GM21576 (cell line): ENCODE data around the gene ZNF207.
"Not testable (repeated sequence)": the region's sequence is repeated elsewhere in the genome, so short reads cannot be mapped to it uniquely, and the experiment has no call there.

Experiments
- ATAC-seq: cut with Tn5 transposase; IDR thresholded peaks from one replicate; pipeline ENCODE4 v1.9.1; 2021; ENCODE audit warnings: mild to moderate bottlenecking, moderate library complexity; ENCODE audit not compliant: unreplicated experiment

ZNF207 gene

DNA sequence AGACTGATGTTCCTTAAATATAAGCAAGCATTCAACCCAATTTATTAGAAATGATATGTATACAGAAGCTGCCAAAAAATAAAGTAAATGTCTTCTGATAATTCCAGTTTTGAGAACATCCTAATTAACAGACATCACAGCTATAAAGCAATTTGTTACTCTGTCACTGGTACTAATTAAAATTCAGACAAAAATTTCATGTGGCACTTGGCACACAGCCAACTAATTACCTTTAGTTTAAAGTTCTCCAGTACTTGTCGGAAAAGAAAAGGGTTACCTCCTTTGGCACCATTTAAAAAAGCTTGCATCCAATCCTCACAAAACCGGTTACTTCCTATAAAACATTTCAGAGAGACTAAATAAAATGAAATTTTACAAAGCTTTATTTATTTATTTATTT is 16.8 kb upstream of the ZNF207 start:
- ATAC-seq: no peak

DNA sequence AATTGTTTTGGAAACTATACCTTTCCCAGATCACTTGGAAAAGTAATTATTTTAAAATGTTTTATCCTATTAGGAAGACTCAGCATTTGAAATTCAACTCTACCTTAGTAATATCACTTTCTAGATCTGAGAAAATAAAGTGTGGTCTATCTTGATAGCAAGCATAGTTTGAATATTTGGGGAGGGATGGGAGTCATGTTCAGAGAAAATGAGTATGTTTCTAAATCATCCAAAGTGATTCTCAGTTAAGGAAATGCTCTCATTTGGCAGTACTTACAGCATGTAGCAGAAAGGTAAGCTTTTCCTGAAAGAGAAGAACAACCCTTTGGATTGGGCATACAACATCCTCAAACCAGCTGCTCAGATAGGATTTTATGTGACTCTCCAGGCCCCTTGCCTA is 14.9 kb upstream of the ZNF207 start:
- ATAC-seq: no peak

DNA sequence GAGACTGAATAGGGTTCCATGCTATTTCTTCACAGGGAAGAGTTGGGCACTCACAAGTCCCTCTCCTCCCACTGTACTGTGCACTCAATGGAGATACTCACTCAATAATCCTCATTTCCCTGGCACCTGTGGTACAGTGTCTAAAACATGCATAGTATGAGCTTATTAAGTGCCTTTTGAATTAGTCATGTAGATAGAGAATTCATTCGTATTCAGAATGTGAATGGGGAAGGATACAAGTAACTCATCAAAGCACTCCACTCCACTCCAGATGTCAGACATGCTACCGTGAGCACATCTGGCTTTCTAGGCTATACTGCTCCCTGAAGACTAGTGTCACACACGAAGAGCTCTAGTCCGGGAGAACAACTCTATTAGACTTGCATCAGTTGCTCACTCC is 14.3 kb upstream of the ZNF207 start:
- no peak for ATAC-seq

DNA sequence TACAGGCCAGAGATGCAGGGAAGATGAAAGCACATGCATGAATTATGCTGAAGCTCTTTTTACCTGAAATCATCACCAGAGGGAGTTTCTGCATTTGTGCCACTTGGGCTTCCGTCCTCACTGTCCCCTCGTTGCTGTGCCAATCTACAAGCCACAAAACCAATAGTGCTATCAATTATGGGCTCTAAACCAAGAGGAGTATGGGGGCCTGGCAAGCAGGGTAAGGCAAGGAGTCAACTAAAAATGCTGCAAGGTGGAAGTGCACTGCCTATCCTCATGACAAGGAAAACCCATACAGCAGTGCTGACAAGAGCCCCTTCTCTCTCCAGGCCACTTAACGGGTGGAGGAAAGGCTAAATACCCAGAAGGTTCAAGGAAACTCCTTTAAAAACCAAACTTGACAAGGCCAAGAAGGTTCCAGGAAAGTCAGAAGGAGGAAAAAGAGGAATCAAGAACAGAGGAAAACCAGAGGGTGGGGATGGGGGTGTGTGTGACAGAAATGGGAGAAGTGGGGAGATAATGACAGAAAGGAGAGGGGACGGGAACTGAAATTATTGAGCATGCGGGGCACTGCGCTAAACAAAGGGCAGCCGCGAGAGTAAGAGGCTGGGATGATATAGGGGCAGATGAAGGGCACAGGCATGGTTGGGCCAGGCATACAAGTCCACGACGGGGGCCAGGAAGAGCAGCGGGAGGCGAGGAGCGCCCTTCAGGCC is 8.7 kb upstream of the ZNF207 start:
- no peak for ATAC-seq

DNA sequence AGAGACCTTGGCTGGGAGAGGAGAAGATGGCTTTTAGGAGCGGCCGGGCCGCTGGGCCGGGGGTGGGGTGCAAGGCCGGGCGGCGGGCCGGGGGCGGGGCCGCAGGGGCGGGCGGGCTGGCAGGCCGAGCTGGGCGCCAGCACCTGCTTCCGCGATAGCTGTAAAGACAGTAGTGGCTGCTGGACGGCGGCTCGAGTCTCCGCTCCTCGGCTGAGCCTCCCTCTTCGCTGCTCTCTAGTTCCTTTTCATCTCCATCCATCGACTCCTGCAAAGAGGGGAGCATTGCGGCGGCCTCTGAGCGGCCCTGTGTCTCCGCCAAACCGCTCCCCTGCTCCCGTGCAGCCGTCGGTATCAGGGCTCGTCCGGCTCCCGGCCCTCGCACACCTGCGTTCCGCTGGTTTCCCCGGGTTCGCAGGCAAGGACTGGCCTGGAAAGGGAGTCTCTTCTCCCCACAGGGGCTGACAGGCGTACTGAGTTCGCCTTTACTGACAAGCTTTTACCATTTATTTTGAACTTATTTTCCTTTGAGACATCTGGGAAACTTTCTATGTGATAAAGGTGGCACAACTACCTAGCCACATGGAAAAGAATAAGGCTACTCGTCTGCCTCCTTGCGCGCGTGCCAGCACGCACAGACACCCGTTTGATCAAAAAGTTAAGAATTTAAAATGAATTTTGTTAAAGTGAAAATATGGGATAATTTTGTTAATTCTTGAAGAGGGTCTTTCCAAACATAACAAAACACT is 7.9 kb upstream of the ZNF207 start, which contains the start of gene C17orf75:
Gene C17orf75, minus strand, starts transcription at position 317 of the 746 bp plus-strand sequence. Its CDS starts 34 bp downstream, at position 283.
- ATAC-seq: no peak

DNA sequence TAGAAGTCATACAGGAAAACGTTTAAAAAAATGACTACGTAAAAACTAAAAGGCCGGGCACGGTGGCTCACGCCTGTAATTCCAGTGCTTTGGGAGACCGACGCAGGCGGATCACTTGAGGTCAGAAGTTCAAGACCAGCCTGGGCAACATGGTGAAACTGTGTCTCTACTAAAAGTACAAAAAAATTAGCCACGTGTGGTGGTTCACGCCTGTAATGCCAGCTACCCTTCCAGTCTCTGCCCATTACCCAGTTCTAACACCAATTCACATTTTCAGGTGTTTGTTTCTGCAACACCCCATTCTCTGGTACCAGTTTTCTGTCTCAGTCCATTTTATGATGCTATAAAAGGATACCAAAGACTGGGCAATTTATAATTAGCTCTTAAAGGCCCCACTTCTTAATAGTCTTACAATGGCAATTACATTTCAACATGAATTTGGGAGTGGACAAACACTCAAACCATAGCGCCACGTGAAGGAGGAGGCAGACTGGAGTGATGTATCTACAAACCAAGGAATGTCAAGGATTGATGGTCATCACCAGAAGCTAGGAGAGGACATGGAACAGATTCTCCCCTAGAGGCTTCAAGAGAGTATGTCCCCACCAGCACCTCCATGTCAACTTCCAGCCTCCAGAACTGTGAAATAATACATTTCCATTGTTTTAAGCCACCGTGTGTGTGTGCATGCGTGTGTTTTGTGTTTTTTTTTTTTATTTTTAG is 7.2 kb upstream of the ZNF207 start:
- ATAC-seq: no peak

DNA sequence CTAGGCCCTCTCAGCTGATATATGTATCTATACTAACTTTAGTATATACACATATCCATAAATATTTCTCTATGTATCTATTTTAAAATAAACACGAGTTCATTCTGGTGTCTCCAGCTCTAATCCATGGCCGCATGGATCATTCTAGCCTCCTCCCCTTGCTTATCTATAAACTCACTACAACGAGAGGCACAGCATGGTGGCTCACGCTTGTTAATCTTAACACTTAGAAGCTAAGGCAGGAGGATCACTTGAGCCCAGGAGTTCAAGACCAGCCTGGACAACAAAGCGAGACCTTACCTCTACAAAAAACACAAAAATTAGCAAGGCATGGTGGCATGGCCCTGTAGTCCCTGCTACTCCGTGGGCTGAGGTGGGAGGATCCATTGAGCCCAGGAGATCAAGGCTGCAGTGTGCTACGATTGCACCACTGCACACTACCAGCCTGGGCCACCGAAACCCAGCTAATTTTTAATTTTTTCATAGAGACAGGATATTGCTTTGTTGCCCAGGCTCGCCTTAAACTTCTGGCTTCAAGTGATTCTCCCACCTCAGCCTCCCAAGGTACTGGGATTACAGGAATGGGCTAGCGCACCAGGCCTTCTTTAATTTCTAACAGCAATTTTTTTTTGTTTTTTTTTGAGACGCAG is 3.9 kb upstream of the ZNF207 start:
- ATAC-seq: no peak

DNA sequence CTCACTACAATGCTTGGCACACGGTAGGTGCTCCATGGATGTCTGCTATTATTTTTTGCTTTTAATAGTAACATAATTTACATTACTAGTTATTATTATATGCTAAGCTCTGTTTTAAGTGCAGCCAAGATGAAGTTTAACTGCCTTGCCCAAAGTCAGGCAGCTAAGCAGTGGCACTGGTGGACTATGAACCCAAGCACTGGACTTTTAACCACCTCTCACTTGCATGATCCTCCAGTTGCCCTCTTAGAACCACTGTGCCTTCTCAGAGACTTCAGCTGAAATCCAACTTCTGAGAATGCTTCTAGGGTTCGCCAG is 1.5 kb upstream of the ZNF207 start:
- ATAC-seq: no peak

DNA sequence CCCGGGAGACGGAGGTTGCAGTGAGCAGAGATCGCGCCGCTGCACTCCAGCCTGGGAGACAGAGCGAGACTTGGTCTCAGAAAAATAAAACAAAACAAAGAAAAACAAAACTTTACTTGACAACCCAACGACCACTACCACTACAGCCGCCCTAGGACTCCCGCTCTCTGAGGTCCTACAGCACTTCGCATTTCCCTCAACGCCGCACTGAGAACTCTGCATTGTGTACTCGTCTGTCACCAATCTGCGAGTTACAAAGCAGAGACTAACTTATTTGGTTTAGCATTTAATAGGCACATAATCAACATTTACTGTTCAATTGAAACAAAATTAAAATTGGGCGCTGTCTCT is 479 bp upstream of the ZNF207 start:
- no peak for ATAC-seq

DNA sequence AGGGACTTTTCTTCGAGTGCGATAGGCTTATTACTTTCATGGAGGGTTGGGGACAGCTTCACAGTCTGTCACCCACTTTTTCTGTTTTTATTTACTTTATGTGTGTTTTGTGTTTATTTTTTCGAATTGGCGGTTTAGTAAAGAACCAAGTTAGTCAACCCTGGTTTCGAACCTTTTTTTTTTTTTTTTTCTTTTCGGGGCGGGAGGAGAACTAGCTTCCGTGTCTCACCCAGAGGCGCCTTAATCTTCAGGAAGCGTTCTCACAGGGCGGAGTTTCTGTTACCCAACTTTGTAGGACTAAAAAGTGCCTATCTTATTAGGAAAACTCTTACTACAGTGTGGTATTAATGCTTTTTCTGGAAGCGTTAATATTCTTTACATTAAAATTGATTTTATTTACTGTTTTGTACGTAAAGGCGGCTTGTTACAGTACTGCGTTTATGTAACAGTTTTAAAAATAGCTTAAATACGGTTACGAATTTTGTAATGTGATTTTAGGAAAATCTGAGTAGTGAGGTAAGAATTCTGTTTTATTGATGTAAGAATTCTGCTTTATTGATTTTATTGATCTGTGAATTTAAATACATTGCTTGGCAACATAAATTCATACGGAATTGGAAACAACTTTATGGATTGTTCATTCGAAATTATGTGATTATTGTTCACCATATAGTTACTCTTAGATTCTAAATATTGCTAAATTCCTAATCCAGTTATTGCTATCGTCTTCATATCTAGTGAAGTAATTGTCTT is 885 bp downstream of the ZNF207 start:
- peak; percentile 13 for ATAC-seq

DNA sequence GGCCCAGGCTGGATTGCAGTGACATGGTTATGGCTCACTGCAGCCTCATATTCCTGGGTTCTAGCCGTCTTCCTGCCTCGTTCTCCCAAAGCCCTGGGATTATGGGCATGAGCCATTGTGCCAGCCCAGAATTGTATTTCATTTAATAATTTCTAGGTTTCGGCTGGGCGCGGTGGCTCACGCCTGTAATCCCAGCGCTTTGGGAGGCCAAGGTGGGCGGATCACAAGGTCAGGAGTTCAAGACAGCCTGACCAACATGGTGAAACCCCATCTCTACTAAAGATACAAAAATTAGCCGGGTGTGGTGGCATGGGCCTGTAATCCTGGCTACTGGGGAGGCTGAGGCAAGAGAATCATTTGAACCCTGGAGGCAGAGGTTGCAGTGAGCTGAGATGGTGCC is 2.8 kb downstream of the ZNF207 start:
- ATAC-seq: not testable (repeated sequence)

DNA sequence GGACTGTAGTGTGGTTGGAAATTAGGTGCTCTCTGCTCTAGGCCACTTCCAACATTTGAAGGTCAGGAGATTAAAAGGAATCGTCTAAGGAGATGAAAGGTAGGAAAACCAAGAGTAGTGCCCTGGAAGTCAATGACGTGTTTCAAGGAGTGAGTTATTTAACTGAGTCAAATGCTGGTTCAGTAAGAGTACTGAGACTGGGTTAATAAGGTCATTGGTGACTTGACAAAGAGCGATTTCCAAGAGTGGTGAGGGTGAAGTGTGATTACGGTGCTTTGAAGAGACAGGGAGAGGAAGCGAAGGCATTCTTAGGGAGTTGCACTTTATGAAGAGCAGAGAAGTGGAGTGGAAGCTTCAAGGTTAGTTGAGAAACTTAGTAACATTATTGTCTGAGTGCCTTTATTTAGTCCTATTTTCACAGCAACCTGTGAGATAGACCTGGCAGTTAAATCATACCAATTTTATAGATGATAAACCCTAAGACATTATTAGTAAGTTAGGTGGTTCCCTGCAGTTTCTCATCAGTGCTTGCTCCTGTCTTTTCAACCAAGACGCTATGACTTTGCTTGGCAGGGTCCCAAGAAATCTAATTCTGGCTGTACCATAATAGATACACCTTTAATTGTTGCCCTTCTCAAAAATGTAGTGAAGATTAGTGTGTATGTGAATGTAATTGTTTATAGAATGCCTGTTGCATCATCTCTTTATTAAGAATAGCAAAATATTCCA is 5.9 kb downstream of the ZNF207 start:
- no peak for ATAC-seq

DNA sequence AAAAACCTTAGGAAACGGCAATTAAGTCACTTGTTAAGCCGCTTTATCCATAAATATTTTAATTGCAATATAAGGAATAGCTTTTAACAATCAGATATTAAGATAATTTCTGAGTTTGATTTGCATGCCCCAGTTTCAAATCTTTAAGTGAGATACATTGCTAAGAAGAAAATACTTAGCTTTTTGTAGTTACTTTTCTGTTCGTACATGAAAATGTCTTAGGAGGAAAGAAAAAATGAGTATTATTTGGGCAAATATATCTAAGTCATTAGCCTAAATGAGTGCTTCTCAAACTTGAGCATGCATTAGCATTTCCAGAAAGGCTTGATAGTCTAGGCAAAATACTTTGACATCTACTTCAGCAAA is 6.4 kb downstream of the ZNF207 start:
- no peak for ATAC-seq

DNA sequence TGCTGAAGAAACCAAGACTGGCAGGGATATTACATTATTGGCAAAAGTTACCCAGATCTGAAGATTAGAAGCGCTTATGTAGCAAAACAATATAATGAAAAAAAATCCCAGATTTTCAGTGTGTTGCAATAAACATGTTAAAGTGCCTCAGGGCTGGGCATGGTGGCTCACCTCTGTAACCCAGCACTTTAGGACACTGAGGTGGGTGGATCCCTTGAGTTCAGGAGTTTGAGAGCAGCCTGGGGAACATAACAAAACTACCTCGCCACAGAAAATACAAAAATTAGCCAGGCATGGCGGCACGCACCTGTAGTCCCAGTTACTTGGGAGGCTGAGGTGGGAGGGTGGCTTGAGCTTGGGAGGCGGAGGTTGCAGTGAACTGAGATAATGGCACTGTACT is 6.8 kb downstream of the ZNF207 start:
- no peak for ATAC-seq

DNA sequence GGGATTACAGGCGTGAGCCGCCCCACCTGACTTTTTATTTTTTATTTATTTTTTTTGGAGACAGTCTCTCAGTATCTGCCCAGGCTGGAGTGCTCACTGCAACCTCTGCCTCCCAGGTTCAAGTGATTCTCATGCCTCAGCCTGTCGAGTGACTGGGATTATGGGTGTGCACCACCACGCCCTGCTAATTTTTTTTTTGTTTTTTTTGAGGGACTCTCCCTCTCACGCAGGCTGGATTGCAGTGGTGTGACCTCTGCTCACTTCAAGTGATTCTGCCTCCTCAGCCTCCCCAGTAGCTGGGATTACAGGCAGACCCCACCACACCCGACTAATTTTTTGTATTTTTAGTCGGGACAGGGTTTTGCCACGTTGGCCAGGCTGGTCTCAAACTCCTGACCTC is 7.7 kb downstream of the ZNF207 start:
- no peak for ATAC-seq

DNA sequence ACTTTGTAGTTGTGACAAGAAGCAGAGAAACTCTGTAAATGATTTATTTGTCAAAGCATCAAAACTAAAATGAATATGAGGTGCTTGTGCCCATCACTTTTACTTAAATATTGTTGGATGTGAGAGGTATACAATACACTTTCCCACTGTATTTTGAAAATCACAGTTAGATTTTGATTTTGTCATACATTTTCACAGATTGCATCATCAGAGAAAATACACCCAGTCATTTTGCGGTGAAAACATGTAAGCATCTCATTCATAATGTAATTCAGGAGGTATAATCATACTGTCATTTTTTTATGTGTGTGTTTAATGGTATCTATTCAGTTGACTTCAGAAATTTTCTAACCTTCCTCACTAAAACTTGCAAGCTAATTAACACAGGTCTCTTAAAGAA is 11.3 kb downstream of the ZNF207 start:
- ATAC-seq: no peak

DNA sequence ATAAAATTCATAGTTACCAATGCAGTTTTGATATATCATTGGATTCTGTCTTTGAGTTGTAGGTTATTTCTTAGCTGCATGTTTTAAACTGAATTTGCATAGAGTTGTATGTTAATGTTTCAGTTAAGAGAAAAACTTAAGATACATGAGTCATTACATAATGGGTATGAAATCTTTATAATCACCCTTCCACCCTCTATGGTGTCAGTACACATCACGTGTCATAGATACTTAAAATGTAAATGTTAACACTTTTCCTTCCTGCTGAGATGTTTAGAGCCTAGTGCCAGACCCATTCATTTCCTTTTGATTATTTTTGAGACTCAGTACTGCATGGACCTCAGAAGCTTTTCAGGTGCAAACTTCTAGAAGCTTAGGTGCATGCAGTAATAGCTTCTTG is 20.5 kb downstream of the ZNF207 start:
- no peak for ATAC-seq

DNA sequence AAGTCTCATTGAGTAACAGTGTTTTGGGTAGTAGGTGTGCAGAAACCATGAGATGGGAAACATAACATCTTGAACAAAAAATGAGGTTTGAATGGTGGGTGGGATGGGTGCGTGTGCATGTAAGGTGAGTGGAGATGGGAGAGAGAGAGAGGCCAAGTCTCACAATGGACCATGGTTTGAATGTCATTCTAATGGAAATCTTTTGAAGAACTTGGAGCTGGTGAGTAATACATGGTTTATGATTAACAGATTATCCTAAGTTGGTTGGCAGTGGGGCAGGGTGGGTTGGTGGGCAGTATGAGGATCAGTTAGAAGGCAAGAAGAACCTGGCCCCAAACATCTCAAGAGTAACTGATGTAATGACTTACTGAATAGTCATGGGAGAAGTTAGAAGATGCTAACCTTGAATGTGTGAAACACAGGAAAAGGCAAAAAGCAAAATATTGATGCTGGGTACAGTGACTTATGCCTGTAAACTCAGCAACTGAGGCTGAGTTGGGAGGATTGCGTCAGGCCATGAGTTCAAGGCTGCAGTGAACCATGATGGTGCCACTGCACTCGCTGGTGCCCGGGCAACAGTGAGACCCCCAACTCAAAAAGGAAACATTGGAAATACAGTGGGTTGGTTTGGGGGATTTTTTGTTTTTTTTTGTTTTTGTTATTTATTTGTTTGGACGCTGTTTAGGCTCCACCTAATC is 32.7 kb downstream of the ZNF207 start:
- no peak for ATAC-seq

DNA sequence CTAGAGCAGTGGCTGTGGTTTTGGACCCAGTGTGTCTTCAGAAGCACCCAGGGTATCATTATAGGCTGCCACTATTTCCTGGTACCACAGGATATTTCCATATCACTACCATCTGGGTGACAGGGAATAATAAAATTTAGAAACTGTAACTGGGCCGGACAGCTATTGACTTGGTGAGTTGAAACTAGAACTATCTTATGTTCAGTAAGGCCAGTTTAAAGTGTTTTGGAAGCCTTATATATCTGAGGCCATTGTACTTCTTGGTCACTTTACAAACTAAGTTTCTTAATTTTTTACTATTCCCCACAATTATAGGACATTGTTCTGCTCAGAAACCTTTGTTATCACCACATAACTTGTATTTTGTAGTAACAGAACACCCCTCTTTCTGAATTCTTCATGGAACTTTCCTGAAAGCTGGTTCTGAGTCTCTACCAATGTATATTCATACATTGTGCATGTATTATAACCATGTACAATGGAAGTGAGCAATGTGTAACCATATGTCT is 34.0 kb downstream of the ZNF207 start:
- no peak for ATAC-seq

DNA sequence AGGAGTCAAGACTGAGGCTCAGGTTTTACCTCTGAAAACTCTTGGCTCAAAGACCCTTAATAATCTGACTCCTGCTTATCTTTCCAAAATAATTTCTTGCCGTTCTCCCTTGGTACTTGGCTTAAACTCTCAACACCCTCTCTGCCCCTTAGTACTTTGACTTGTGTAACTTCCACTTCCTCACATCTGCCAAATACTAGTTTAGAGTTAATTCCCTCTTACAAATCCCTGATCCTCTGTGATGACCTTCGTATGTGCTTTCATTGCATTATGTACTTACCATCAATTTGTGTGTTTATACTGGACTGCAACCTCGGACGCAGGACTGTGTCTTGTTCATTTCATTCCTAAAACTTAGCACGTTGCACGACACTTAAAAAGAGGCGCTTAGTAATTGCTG is 35.2 kb downstream of the ZNF207 start:
- ATAC-seq: no peak
